HEK293T (cell line): ENCODE results near the gene ABLIM2.

Experiments
- CTCF ChIA-PET: fragments of 350-600 bp; formaldehyde crosslinking; extraction: SDS; loops from one replicate; lab custom pipeline; 2021; ENCODE audit warnings: antibody characterized with exemption, inconsistent platforms; lab: Yijun Ruan, JAX
- POLR2A ChIA-PET: fragments of 350-600 bp; formaldehyde crosslinking; extraction: SDS; loops from one replicate; lab custom pipeline; 2020; ENCODE audit warnings: antibody characterized with exemption, inconsistent platforms; lab: Yijun Ruan, JAX
- DNase-seq: peaks from one replicate; pipeline ENCODE4 v3.0.0; 2012; ENCODE audit warnings: mixed read lengths; ENCODE audit errors: extremely low spot score
- ARNT ChIP-seq: fragments of 450-650 bp; IDR thresholded peaks from 2 replicates; pipeline ENCODE4 v1.6.1; 2017; ENCODE audit warnings: mild to moderate bottlenecking
- BHLHE40 ChIP-seq: fragments of 450-650 bp; IDR thresholded peaks from 2 replicates; pipeline ENCODE4 v1.6.1; 2016; ENCODE audit warnings: mild to moderate bottlenecking, moderate library complexity, borderline replicate concordance
- CTBP1 ChIP-seq: fragments of 450-650 bp; IDR thresholded peaks from 2 replicates; pipeline ENCODE4 v1.6.1; 2016; ENCODE audit warnings: borderline replicate concordance
- ELF4 ChIP-seq: fragments of 450-650 bp; IDR thresholded peaks from 2 replicates; pipeline ENCODE4 v1.6.1; 2017; ENCODE audit warnings: antibody characterized with exemption
- FOXA1 ChIP-seq: fragments of 450-650 bp; IDR thresholded peaks from 2 replicates; pipeline ENCODE4 v1.6.1; 2016; ENCODE audit warnings: mild to moderate bottlenecking
- FOXK2 ChIP-seq: fragments of 450-650 bp; IDR thresholded peaks from 2 replicates; pipeline ENCODE4 v1.6.1; 2016; ENCODE audit warnings: mild to moderate bottlenecking
- FOXM1 ChIP-seq: fragments of 450-650 bp; IDR thresholded peaks from 2 replicates; pipeline ENCODE4 v1.6.1; 2017; ENCODE audit warnings: mild to moderate bottlenecking, borderline replicate concordance
- HDGF ChIP-seq: fragments of 450-650 bp; IDR thresholded peaks from 2 replicates; pipeline ENCODE4 v1.6.1; 2017; ENCODE audit warnings: antibody characterized with exemption, borderline replicate concordance
- L3MBTL2 ChIP-seq: fragments of 450-650 bp; conservative IDR thresholded peaks from 2 replicates; pipeline ENCODE4 v1.6.1; 2016; ENCODE audit warnings: mild to moderate bottlenecking
- LEF1 ChIP-seq: fragments of 450-650 bp; IDR thresholded peaks from 2 replicates; pipeline ENCODE4 v1.6.1; 2017; ENCODE audit warnings: mild to moderate bottlenecking, borderline replicate concordance
- NFRKB ChIP-seq: fragments of 450-650 bp; IDR thresholded peaks from 2 replicates; pipeline ENCODE4 v1.6.1; 2016; ENCODE audit warnings: mild to moderate bottlenecking, moderate library complexity
- SP1 ChIP-seq: fragments of 450-650 bp; IDR thresholded peaks from 2 replicates; pipeline ENCODE4 v1.6.1; 2017
- SUZ12 ChIP-seq: fragments of 450-650 bp; IDR thresholded peaks from 2 replicates; pipeline ENCODE4 v1.6.1; 2016; ENCODE audit warnings: mild to moderate bottlenecking
- TARDBP ChIP-seq: fragments of 450-650 bp; IDR thresholded peaks from 2 replicates; pipeline ENCODE4 v1.6.1; 2016
- ZNF384 ChIP-seq: fragments of 450-650 bp; IDR thresholded peaks from 2 replicates; pipeline ENCODE4 v1.6.1; 2016
- TF ChIP-seq, protein P1 (sequence below): fragments of 450-650 bp; IDR thresholded peaks from 2 replicates; pipeline ENCODE4 v1.6.1; 2016

The ABLIM2 gene

DNA sequence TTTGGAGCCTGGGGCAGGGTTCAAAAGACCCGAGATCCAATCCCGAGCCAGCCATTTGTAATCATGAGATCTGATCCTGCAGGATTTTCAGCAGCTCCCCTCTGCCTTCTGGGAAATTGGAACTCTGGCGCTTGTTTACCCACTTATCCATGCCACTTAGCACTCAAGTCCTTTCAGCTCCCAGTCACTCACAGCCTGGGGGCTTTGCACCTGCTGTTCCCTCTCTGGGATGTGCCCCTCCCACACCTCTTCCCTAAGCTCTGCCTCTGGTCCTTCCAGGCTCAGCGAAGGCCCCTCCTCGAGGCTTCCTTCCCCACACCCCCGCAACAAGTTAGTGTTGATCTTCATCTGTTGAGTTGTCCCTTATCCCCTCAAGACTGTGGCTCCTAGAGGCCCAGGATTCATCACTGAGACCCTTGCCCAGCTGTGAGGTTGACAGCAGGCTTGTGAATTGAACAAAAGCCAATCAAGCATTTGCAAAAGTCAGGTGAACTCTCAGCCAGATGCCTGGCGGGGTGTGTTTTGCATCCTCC is 119.8 kb downstream of the ABLIM2 start:
- no peak for TF ChIP-seq SUZ12
- no peak for TF ChIP-seq CTBP1
- TF ChIP-seq ELF4: no peak
- no peak for TF ChIP-seq FOXA1
- TF ChIP-seq SP1: no peak
- TF ChIP-seq HDGF: no peak
- no peak for TF ChIP-seq ZNF384
- no peak for TF ChIP-seq TARDBP
- no peak for TF ChIP-seq BHLHE40
- no peak for TF ChIP-seq L3MBTL2
- POLR2A ChIA-PET: no interaction called here
- CTCF ChIA-PET: no interaction called here
- no peak for DNase-seq

DNA sequence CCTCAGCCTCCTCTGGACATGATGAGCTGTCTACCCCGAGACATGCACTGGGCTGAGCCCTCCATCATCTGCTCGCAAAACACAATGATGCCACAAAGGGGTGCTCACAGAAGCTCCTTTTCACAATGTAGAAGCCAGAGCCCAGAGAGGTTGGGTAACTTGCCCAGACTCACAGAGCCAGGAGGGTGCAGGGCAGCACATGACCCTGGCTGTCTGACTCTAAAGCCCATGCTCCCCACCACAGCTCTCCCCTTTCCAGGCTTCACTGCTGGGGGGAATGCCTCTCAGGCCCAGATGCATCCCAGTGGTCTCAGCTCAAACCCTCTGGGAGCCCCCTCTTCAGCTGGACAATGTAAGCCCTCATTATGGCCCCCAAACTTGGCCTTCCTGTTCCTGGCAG is 120.5 kb downstream of the ABLIM2 start:
- TF ChIP-seq SUZ12 (no peak), FOXK2 (no peak), L3MBTL2 (no peak), ZNF384 (no peak), HDGF (no peak), CTBP1 (no peak), ELF4 (no peak), ARNT (no peak), LEF1 (no peak), NFRKB (no peak), TARDBP (no peak), FOXA1 (no peak), BHLHE40 (no peak), FOXM1 (no peak), SP1 (no peak)
- TF ChIP-seq, protein P1, sequence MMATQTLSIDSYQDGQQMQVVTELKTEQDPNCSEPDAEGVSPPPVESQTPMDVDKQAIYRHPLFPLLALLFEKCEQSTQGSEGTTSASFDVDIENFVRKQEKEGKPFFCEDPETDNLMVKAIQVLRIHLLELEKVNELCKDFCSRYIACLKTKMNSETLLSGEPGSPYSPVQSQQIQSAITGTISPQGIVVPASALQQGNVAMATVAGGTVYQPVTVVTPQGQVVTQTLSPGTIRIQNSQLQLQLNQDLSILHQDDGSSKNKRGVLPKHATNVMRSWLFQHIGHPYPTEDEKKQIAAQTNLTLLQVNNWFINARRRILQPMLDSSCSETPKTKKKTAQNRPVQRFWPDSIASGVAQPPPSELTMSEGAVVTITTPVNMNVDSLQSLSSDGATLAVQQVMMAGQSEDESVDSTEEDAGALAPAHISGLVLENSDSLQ: no peak
- POLR2A ChIA-PET: no interaction called here
- CTCF ChIA-PET: interaction anchor here (0.6 to 0.9 kb wide), 2 partner anchors 9 to 481 kb away, joined by 3 read pairs; no protein-coding TSS in a partner anchor
- DNase-seq: no peak

DNA sequence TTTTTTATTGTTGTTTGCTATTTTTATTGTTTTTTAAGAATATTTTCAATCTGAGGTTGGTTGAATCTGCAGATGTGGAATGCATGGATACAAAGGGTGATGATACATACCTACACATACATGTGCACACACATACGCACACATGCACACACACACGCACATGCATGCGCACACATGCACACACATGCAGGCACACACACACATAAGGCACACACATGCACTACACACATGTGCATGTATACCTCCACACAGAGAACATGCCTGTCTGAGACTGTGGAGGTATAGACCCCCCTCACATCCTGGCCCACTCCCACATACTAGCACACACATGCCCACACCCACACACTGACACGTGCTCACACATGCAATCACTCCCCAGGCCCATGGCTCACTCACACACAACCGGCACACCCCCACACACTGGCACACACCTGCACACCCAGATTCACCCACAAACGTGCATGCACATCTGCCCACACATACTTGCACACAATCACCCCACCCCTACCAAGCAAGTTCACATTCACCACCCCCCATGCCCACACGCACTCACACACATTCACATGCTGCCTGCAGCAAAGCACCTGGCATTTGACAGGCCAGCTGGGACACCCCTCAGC is 121.4 kb downstream of the ABLIM2 start:
- POLR2A ChIA-PET: no interaction called here
- TF ChIP-seq FOXA1: no peak
- TF ChIP-seq FOXM1: no peak
- no peak for TF ChIP-seq ELF4
- no peak for TF ChIP-seq L3MBTL2
- TF ChIP-seq NFRKB: no peak
- no peak for TF ChIP-seq TARDBP
- CTCF ChIA-PET: interaction anchor here (0.9 kb wide), 1 partner anchor 8 kb away, joined by 3 read pairs; no protein-coding TSS in a partner anchor
- DNase-seq: no peak

DNA sequence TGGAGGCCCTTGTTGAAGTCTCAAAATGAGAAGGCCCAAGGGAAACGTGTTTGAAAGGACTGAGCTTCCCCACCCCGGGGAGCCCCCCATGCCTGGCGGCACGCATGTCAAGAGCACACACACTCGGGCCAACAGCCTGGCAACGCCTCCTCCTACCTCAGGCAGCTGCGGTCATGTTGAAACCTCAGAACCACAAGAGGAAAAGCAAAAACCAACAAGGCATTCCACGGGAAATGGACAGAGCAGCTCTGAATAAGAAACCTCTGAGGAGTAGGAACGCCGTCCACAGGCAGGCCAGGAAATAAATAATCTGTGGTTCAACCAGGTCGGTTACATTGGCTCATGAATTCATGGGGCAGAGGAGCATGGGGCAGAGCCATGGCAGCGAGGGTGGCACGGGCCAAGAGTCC is 123.2 kb downstream of the ABLIM2 start:
- CTCF ChIA-PET: no interaction called here
- DNase-seq: no peak
- TF ChIP-seq SP1 (no peak), TARDBP (no peak), LEF1 (no peak), ZNF384 (no peak)
- POLR2A ChIA-PET: no interaction called here

DNA sequence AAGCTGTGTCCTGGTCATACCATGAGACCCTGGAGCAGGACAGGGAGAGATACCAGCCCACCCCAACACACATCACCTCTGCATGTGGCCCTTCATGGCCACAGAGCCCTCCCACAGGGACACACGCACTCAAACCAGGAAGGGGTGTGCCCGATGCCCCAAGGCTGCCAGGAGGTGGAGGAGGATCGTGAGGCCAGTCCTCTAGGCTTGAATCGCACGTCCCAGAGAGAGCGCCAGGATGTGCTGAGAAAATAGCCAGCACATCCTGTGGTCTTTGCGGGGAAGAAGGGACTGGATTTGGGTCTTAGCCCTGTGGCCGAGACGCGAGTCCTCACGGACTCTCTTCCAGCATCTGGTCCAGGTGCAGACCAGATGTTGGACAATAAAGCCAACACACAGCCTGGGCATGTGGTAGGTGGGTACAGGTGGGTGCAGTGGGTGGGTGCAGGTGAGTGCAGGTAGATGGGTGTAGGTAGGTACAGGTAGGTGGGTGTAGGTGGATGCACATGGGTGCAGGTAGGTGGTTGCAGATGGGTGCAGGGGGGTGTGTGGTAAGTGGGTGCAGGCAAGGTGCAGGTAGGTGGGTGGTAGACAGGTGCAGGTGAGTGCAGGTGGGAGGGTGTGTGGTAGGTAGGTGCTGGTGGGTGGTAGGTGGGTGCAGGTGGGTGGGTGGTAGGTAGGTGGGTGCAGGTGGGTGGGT is 124.6 kb downstream of the ABLIM2 start:
- TF ChIP-seq FOXK2 (no peak), SUZ12 (no peak), LEF1 (no peak), ELF4 (no peak), BHLHE40 (no peak), HDGF (no peak), FOXA1 (no peak), CTBP1 (no peak), ARNT (no peak), L3MBTL2 (no peak), NFRKB (no peak), TARDBP (no peak), SP1 (no peak), FOXM1 (no peak), ZNF384 (no peak)
- TF ChIP-seq, protein P1: no peak
- DNase-seq: no peak
- ChIA-PET CTCF (no interaction called here), POLR2A (no interaction called here)

DNA sequence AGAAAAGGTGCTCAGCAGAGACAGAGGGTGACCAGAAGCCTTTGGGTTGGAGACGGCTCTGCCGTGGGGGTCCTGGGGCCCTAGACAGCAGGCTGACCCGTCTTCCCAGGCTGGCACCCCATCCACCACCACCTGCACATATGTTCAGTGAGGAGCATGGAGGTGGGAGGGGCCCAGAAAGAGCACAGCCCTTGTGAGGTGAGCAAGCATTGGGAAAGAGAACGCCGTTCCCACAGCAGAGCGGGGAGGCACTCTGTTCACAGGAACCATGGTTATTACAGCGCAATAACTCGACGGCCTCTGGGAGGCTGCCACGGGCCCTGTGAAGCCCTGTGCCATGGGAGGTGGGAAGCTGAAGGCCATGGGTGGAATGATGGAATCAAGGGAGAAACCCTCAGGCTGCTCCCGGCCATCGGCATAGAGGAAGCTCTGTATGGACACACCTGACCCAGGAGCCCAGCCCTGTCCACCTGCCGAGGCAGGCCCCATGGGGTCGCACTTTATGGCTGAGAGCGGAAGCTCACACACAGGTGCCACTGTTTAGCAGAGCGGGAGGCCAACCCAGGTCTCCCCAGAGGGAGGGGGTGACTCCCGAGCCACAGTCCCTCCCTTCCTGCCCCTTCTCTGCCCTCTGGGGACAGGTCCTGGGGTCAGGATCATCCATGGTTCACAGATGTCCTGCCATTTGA is 125.4 kb downstream of the ABLIM2 start:
- ChIA-PET CTCF (no interaction called here), POLR2A (no interaction called here)
- TF ChIP-seq, protein P1: no peak
- TF ChIP-seq BHLHE40: no peak
- TF ChIP-seq LEF1: no peak
- no peak for TF ChIP-seq SP1
- DNase-seq: no peak
